Gastrocnemius medialis (tissue), 4 donors: ENCODE measurements around the gene CABLES2.

Experiments used
- CTCF ChIP-seq, 5 experiments: fragments of 450-650 bp in 3 of 5; fragments of 200-600 bp in 2 of 5; sonication (generic) in 2 of 5; IDR thresholded peaks in 4 of 5; conservative IDR thresholded peaks in 1 of 5; 1 replicate in 4 of 5; 2 replicates in 1 of 5; pipeline ENCODE4 v1.5.1; 2016 to 2019; ENCODE audit warnings: antibody characterized with exemption in 5 of 5, mild to moderate bottlenecking in 3 of 5, moderate library complexity in 3 of 5
- POLR2A ChIP-seq, 2 donors: fragments of 450-650 bp; IDR thresholded peaks; one replicate each; pipeline ENCODE4 v1.6.1; 2017; ENCODE audit warnings: antibody characterized with exemption in 2 of 2, mild to moderate bottlenecking in 2 of 2, moderate library complexity in 2 of 2

GRCh38 chr20:62367633-62368391, 39.3 kb downstream of the CABLES2 start:
- TF ChIP-seq POLR2A (IDR thresholded peaks at IDR 0.05) (no peak), CTCF (IDR thresholded peaks at IDR 0.05 in 4 of 5, conservative IDR thresholded peaks at IDR 0.05 in 1 of 5) (no peak)
